ENCODE data around the gene JAG1.

The JAG1 gene

GRCh38 chr20:10641893-10642292, 31.9 kb downstream of the JAG1 start:
- TF ChIP-seq, protein P1, sequence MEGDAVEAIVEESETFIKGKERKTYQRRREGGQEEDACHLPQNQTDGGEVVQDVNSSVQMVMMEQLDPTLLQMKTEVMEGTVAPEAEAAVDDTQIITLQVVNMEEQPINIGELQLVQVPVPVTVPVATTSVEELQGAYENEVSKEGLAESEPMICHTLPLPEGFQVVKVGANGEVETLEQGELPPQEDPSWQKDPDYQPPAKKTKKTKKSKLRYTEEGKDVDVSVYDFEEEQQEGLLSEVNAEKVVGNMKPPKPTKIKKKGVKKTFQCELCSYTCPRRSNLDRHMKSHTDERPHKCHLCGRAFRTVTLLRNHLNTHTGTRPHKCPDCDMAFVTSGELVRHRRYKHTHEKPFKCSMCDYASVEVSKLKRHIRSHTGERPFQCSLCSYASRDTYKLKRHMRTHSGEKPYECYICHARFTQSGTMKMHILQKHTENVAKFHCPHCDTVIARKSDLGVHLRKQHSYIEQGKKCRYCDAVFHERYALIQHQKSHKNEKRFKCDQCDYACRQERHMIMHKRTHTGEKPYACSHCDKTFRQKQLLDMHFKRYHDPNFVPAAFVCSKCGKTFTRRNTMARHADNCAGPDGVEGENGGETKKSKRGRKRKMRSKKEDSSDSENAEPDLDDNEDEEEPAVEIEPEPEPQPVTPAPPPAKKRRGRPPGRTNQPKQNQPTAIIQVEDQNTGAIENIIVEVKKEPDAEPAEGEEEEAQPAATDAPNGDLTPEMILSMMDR (IDR thresholded peaks at IDR 0.05; ENCODE audit: borderline replicate concordance, control extremely low read depth, extremely low read depth, insufficient read depth, missing control alignments): no peak
- in situ Hi-C loops (cut with MboI; ENCODE audit: low sequenced_read_pairs, unreplicated experiment): no loop called here
- DNase-seq (ENCODE audit: low spot score): no peak

GRCh38 chr20:10641467-10641866, 32.3 kb downstream of the JAG1 start:
- in situ Hi-C loops (cut with MboI; ENCODE audit: low sequenced_read_pairs, unreplicated experiment): no loop called here
- TF ChIP-seq, protein P1 (IDR thresholded peaks at IDR 0.05; ENCODE audit: borderline replicate concordance, control extremely low read depth, extremely low read depth, insufficient read depth, missing control alignments): no peak
- no peak for DNase-seq (ENCODE audit: low spot score)

DNA sequence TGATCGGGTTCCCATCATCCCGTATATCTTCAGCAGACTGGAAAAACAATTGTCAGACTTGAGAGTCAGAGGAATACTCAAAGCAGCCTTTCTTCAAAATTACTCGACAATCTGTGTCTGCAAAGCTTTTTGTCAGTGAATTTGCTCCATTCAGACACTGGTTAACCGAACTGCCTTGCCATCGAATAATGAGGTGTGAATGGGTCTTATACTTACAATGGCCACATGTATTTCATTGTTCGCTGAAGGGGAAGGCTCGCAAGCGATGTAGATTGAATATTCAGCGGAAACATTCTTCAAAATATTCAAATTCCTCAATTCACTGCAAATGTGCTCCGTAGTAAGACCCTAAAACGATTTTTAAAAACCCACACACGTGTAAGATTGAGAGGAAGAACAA, 32.9 kb downstream of the JAG1 start:
- in situ Hi-C loops (cut with MboI; ENCODE audit: low sequenced_read_pairs, unreplicated experiment): no loop called here
- DNase-seq (ENCODE audit: low spot score): no peak
- TF ChIP-seq, protein P1 (IDR thresholded peaks at IDR 0.05; ENCODE audit: borderline replicate concordance, control extremely low read depth, extremely low read depth, insufficient read depth, missing control alignments): no peak

GRCh38 chr20:10639737-10640556, 33.9 kb downstream of the JAG1 start:
- TF ChIP-seq, protein P1 (IDR thresholded peaks at IDR 0.05; ENCODE audit: borderline replicate concordance, control extremely low read depth, extremely low read depth, insufficient read depth, missing control alignments): no peak
- in situ Hi-C loops (cut with MboI; ENCODE audit: low sequenced_read_pairs, unreplicated experiment): no loop called here
- no peak for DNase-seq (ENCODE audit: low spot score)

DNA sequence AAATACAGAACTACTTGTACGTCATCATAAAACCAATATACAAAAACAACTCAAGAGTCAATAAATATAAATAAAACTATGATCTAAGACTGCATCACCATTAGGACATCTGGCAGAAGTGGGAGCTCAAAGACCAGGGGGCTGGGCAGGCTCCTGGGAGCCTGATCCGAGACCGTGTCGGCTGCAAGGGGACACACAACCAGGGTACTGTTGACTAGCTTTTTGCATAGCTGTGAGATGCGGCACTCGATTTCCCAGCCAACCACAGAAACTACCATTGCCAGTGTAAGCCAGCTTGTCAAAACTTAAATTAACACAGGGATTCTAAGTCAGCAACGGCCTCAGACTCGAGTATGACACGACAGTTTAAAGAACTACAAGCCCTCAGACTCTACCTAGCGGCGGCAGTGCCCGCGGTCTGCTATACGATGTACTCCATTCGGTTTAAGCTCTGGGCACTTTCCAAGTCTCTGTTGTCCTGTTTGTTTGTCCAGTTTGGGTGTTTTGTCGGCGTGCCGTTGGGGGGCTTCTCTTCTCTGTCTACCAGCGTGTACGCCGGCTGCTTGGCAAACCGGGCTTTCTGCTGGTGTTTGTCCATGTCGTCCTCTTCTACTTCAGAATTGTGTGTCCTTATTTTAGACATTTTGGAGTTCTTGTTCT, 34.6 kb downstream of the JAG1 start:
- DNase-seq (ENCODE audit: low spot score): no peak
- TF ChIP-seq, protein P1 (IDR thresholded peaks at IDR 0.05; ENCODE audit: borderline replicate concordance, control extremely low read depth, extremely low read depth, insufficient read depth, missing control alignments): no peak
- in situ Hi-C loops (cut with MboI; ENCODE audit: low sequenced_read_pairs, unreplicated experiment): no loop called here

- no peak for DNase-seq (ENCODE audit: low spot score)
- TF ChIP-seq, protein P1 (IDR thresholded peaks at IDR 0.05; ENCODE audit: borderline replicate concordance, control extremely low read depth, extremely low read depth, insufficient read depth, missing control alignments): no peak
- in situ Hi-C loops (cut with MboI; ENCODE audit: low sequenced_read_pairs, unreplicated experiment): no loop called here
Measured at GRCh38 chr20:10637563-10637962, 36.2 kb downstream of the JAG1 start.
